HG03060 (cell line): Measurements from ENCODE around the gene TMEM178A.
"Not testable (repeated sequence)": the region's sequence is repeated elsewhere in the genome, so short reads cannot be mapped to it uniquely, and the experiment has no call there.

ENCODE experiments used
- ATAC-seq: cut with Tn5 transposase; IDR thresholded peaks from one replicate; pipeline ENCODE4 v1.9.1; 2021; ENCODE audit warnings: low read depth, moderate number of reproducible peaks; ENCODE audit not compliant: unreplicated experiment

The TMEM178A gene

GRCh38 chr2:39665811-39666490 lies at the start of gene TMEM178A:
TMEM178A (plus strand) TSS chr2:39665917; CDS start chr2:39665975, 58 bp downstream.
- no peak for ATAC-seq

DNA sequence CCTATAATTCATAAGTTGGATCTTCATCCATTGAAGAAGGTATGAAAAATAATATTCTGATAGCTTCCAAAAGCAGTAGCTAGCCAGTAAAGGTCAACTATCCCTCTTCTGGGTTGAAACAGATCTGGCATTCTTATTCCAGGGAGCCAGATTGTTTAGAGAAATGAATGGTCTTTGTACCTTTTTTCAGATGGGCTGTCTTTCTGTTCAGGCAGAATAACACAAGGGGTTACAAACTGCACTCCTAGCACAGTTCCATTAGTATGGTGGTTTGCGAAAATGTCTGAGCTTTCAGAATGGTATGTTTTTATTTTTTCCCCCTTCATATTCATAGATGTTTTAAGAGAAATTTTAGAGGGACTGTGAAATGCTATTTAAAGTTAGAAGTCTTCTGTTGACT lies 47.5 kb upstream of the TMEM178A start:
- no peak for ATAC-seq

- ATAC-seq, result no peak
These were observed 47.0 kb upstream of the TMEM178A start for GRCh38 chr2:39618736-39619135.

GRCh38 chr2:39620067-39620466 lies 45.6 kb upstream of the TMEM178A start:
- ATAC-seq, result no peak

DNA sequence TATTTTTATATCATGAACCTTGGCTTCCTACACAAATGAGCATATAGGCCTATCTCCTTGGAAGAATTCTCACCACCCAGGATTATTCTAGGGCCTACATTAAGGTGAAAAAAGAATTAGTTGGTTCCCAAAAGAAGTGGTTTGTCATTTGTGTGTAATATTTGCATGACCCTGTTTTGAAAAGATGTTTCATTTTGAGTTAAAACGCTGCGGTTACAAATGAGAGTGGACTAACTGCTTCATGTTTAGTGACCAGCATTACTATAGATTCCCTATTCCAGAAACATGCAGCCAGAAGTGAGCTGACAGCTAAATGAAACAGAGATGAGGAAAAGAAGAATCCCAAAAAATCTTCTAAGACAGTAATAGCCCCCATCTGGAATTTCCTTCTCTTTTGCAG lies 44.1 kb upstream of the TMEM178A start:
- no peak for ATAC-seq

DNA sequence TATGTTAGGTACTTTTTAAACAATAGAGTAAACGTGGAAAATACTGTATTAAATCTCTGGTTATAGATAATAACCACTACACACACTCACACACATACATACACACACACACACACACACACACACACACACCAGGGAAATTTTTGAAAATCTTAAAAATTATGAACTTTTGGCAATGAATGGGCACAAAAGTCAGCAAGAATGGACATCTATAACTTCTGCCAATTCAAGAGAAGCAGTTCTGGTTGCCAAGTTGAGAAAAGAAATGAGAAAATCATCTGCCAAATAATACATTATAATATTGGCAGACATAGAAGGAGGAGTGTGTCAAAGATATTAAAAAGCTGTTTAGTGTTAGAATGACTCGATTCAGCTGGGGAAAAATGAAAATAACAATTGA lies 42.9 kb upstream of the TMEM178A start:
- ATAC-seq, result no peak

DNA sequence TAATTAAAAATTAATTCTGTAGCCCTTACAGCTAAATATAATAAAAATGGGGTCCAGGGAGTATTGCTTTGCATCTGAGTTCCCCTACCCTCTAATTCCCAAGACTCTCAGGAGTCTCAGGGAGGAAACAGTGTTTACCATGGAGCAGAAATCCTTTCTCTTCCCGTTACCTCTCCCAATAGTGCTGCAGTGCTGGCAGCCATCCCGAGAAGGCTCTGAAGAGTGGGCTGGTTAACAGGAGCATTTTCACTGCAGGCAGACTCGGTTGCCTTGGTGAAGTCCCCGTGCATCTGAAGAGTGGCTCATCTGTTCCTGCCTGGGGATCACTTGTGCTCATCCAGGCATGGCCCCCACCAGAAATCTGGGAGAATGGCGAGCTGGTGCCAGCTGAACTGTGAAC lies 41.8 kb upstream of the TMEM178A start:
- no peak for ATAC-seq

- ATAC-seq, result no peak
These were observed 40.4 kb upstream of the TMEM178A start for GRCh38 chr2:39625193-39625926.

DNA sequence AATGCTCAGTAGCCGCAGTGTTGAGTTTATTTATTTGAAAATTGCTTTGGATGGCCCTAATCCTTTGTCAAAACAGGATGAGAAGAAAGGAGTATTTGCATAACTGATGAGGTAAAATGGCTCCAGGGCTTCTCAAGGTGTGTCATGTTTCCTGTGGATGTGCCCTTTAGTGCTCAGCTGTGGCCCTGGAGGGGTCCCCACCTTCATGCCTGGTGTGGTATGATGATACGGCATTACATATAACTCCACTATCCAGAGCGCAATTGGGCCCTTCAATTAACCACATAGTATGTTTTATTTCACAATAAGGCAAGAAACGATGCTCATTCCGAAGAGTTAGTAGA lies 39.8 kb upstream of the TMEM178A start:
- no peak for ATAC-seq

DNA sequence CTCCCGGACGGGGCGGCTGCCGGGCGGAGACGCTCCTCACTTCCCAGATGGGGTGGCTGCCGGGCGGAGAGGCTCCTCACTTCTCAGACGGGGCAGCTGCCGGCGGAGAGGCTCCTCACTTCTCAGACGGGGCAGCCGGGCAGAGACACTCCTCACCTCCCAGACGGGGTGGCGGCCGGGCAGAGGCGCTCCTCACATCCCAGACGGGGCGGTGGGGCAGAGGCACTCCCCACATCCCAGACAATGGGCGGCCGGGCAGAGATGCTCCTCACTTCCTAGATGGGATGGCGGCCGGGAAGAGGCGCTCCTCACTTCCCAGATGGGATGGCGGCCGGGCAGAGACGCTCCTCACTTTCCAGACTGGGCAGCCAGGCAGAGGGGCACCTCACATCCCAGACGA lies 37.4 kb upstream of the TMEM178A start:
- not testable (repeated sequence) for ATAC-seq

DNA sequence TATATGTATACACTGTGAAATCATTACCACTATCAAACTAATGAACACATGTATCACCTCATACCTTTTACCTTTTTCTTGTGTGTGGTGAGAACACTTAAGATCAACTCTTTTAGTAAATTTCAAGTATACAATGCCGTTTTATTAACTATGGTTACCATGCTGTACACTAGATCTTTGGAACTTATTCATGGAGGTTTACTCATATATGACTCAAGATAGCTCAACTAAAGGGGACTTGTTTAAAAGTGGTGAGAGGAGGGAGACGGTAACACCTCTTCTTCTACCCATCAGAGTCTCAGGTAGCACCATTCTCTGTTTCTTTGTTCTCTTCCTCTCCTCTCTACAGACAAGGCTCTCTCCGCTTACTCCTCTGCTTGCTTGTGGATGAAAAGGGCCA lies 36.1 kb upstream of the TMEM178A start:
- no peak for ATAC-seq

DNA sequence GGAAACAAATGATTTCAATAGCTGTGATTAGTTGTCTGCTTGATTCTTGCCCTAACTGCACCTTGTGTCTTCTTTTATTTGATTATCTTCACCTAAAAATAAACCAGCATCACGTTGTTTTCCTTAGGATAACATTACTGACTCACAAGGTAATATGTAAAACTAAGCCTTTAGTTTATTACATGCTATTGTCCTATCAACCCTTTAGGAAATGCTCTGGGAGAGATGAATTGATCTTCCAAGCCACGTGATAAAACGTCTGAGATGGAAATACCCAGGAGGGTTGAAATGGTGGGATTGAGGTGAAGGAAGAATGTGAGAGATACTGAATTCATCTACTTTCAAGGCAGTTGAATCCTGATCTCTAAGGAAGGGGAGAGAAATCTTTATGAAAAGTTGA lies 34.5 kb upstream of the TMEM178A start:
- ATAC-seq, result no peak

DNA sequence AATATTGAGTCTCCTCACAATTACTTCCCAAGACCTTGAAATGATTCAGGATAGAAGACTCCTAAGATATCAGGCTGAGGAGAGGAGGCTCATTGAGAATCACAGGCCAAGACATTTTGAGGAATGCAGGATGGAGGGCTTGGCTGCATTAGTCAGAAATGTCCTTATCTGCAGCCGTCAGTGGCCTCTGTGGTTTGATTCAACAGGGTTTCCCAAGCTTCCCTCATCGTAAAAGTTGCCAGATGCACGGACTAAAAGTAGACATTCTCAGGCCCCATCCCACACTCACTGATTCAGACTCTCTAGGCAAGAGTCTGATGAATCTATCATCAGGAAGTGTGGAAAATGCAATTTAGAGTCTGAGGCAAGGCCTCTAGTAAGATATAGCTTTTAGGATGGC lies 34.0 kb upstream of the TMEM178A start:
- no peak for ATAC-seq

GRCh38 chr2:39632876-39633275 lies 32.8 kb upstream of the TMEM178A start:
- ATAC-seq, result no peak

DNA sequence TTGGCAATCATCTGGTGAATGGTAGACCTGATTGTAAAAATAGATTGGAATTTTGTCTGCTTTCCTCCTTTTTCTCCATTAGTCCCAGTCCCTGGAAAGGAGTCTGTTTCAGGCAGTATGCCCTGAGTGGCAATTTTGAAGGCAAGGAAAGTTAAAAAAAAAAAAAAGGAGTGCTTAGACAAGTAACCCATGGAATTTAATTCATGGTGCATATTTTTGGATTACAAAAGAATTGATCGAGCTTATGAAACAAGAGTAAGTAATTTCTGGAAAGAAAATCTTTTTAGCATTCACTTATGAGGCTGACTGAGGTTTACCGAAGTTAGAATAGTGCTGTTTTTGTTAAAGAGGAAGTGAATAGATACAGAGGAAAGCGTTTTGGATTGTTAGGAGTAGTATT lies 29.4 kb upstream of the TMEM178A start:
- ATAC-seq, result no peak

- no peak for ATAC-seq
These were observed 27.1 kb upstream of the TMEM178A start for GRCh38 chr2:39638581-39638980.

DNA sequence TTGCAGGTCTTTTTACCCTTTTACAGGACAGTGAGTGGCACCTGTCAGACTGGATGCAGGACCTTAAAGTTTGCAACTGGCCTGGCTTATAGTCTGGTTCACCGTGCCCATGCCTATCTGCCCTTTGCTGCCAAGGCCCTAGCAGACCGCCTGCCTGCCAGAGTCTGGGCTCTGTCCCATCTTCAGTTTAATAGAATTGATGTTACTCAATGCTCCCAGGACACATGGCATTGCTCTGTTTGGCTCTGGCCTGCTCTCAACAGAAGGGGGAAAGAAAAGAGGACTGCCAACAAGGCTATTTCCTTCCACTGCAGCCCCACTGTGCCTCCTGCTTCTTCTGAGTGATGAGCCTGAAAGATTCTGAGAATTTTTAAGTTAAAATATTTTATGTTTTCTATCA lies 25.6 kb upstream of the TMEM178A start:
- no peak for ATAC-seq

DNA sequence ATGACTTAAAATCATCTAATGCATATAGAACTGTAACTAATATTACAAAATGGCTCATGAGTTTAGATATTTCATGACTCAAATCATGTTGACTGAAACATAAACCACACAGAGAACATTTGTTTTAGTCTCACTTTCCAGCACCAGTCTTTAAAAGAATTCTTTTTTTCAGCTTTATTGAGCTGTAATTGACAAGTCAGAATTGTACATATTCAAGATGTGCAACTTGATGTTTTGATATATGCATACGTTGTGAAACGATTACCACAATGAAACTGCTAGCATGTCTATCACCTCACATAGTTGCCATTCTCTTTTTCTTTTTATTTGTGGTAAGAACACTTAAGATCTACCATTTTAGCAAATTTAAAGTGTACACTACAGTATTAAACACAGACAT lies 25.0 kb upstream of the TMEM178A start:
- no peak for ATAC-seq

GRCh38 chr2:39641635-39642034 lies 24.1 kb upstream of the TMEM178A start:
- ATAC-seq, result no peak

- ATAC-seq, result no peak
These were observed 23.5 kb upstream of the TMEM178A start for GRCh38 chr2:39642051-39642718.

GRCh38 chr2:39645826-39646225 lies 19.9 kb upstream of the TMEM178A start:
- no peak for ATAC-seq

GRCh38 chr2:39646267-39646666 lies 19.4 kb upstream of the TMEM178A start:
- ATAC-seq, result no peak
